ENCODE results near the gene ERBB4. TPM values are rescaled to one million over a fixed set of nuclear protein-coding genes. Genes with fewer than 3 reads are reported as not detected.
"Not testable (repeated sequence)": the region's sequence is repeated elsewhere in the genome, so short reads cannot be mapped to it uniquely, and the experiment has no call there.

The ERBB4 gene
- polyA plus RNA-seq, 1 of the 3 experiments (the other 2 are of a cell fraction), result 0.05 TPM

- no peak for TF ChIP-seq EZH2phosphoT487 (IDR thresholded peaks at IDR 0.05; ENCODE audit: borderline replicate concordance, low read depth)
These were observed 58.2 kb downstream of the ERBB4 start (continued) for GRCh38 chr2:212480447-212480846.

DNA sequence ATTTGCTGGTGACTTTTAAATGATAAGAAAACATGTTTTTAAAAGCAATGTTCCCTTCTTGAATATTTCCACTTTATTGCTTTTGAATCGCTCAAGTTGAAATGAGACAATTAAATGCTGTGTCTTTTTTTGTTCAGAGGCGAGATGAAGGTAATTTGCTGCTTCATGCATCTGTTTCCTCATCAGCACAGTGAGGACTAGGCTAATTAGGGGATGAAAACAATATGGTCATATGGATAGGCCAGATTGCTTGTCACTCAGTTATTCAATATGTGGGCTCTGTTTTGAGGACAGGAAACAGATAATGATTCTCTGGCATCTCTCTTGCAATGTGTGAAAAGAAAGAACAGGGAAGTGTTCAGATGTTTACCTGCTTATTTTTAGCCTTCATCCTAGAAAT, 61.0 kb downstream of the ERBB4 start:
- H3K9ac ChIP-seq, result no peak overlapping the region
- H3K36me3 ChIP-seq (replicated peaks in 1 of 2; ENCODE audit: control insufficient read depth in 1 of 2, insufficient read depth in 2 of 2, low read length in 1 of 2), result no peaks in the 10 kb centered on the region
- H3K27ac ChIP-seq (ENCODE audit: low read depth in 2 of 2, low read length in 1 of 2), result peak overlapping the region in 1 of 2 experiments; percentile 16; a peak in 1 of 4 replicates
- H3K4me2 ChIP-seq, result no peak overlapping the region
- POLR2A ChIA-PET, result no interaction called here
- no peaks in the 10 kb centered on the region for H3K9me2 ChIP-seq
- DNase-seq, result peak; percentile 5
- no peaks in the 10 kb centered on the region for H3K79me2 ChIP-seq (ENCODE audit: insufficient read depth)
- no peak overlapping the region for H3K4me3 ChIP-seq (ENCODE audit: low read depth in 2 of 2, low read length in 1 of 2)
- no peaks in the 10 kb centered on the region for H3F3A ChIP-seq (replicated peaks; ENCODE audit: insufficient read depth)
- CTCF ChIA-PET, result no interaction called here
- H3K9me3 ChIP-seq, result no peaks in the 10 kb centered on the region
- peaks cover 0 to 2% of the 10 kb centered on the region in 2 experiments; a peak in 2 of 4 replicates for H3K4me1 ChIP-seq (ENCODE audit: control insufficient read depth in 1 of 2, insufficient read depth in 2 of 2, low read depth in 1 of 2, low read length in 1 of 2)
- no peak for TF ChIP-seq NRF1 (IDR thresholded peaks at IDR 0.05; ENCODE audit: low read depth, low read length)
- no peak for TF ChIP-seq YY1 (IDR thresholded peaks at IDR 0.05; ENCODE audit: low read depth)
- no peak for TF ChIP-seq GATA2 (CRISPR knock-in tag; IDR thresholded peaks at IDR 0.05)
- 71% methylated on average over 2 of the region's 2 CpGs for WGBS (ENCODE audit: low lambda C conversion rate)
- H3K27me3 ChIP-seq (ENCODE audit: insufficient read depth), result no peaks in the 10 kb centered on the region
- no peak overlapping the region for H2AFZ ChIP-seq (ENCODE audit: low read depth)
- H4K20me1 ChIP-seq (ENCODE audit: insufficient read depth), result no peaks in the 10 kb centered on the region

DNA sequence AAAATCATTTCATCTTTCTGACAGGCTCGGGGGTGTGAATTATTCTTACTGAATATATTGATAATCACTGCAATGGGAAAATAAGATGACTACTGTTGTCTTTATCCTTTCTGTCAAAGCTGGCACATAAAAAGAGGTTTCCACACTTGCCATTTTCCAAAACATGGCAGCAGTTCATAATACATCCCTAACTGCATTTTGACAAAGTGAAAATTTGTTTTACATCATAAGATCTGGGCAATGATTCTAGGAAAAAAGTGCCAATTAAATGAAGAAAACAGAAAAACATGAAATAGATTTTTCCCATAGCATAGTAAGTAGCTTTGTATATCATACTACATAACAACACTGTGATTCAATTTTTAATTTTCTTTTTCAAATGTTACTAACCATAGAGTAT, 65.4 kb downstream of the ERBB4 start:
- Histone ChIP-seq H3K4me3 (ENCODE audit: low read depth in 2 of 2, low read length in 1 of 2) (no peak overlapping the region), H3F3A (replicated peaks; ENCODE audit: insufficient read depth) (no peaks in the 10 kb centered on the region), H3K4me2 (no peak overlapping the region), H4K20me1 (ENCODE audit: insufficient read depth) (no peaks in the 10 kb centered on the region), H3K36me3 (replicated peaks in 1 of 2; ENCODE audit: control insufficient read depth in 1 of 2, insufficient read depth in 2 of 2, low read length in 1 of 2) (no peaks in the 10 kb centered on the region), H3K4me1 (ENCODE audit: control insufficient read depth in 1 of 2, insufficient read depth in 2 of 2, low read depth in 1 of 2, low read length in 1 of 2) (no peaks in the 10 kb centered on the region; a peak in 1 of 4 replicates), H3K9me3 (no peaks in the 10 kb centered on the region), H3K27ac (ENCODE audit: low read depth in 2 of 2, low read length in 1 of 2) (no peak overlapping the region), H3K9me2 (no peaks in the 10 kb centered on the region), H3K9ac (no peak overlapping the region), H3K27me3 (ENCODE audit: insufficient read depth) (no peaks in the 10 kb centered on the region), H2AFZ (ENCODE audit: low read depth) (no peak overlapping the region), H3K79me2 (ENCODE audit: insufficient read depth) (no peaks in the 10 kb centered on the region)
- POLR2A ChIA-PET, result no interaction called here
- CTCF ChIA-PET, result interaction anchor here (1.0 kb wide), 1 partner anchor 170 kb away, joined by 3 read pairs; no protein-coding TSS in a partner anchor
- WGBS (ENCODE audit: low lambda C conversion rate), result 62% methylated on average over 1 of the region's 1 CpG
- TF ChIP-seq GABPA (IDR thresholded peaks at IDR 0.05; ENCODE audit: low read depth), result no peak
- no peak for TF ChIP-seq REST (IDR thresholded peaks at IDR 0.05; ENCODE audit: low read depth, low read length)
- no peak for TF ChIP-seq SMC3 (IDR thresholded peaks at IDR 0.05; ENCODE audit: low read depth, low read length)
- no peak for TF ChIP-seq NFIC (IDR thresholded peaks at IDR 0.05; ENCODE audit: borderline replicate concordance)
- TF ChIP-seq RFX5 (IDR thresholded peaks at IDR 0.05; ENCODE audit: low read length), result no peak
- TF ChIP-seq MEF2A (IDR thresholded peaks at IDR 0.05; ENCODE audit: borderline replicate concordance, low read depth), result no peak
- DNase-seq, result no peak

DNA sequence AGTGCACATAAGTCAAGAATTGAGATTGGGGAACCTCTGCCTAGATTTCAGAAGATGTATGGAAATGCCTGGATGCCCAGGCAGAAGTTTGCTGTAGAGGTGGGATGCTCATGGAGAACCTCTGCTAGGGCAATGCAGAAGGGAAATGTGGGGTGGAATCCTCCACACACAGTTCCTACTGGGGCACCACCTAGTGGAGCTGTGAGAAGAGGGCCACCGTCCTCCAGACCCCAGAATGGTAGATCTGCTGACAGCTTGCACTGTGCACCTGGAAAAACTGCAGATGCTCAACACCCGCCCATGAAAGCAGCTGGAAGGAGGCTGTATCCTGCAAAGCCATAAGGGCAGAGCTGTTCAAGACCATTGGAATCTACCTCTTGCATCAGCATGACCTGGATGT, 71.1 kb downstream of the ERBB4 start:
- H3K9me2 ChIP-seq; DNase-seq; H4K20me1 ChIP-seq (ENCODE audit: insufficient read depth); H3K36me3 ChIP-seq (replicated peaks in 1 of 2; ENCODE audit: control insufficient read depth in 1 of 2, insufficient read depth in 2 of 2, low read length in 1 of 2); H3K4me3 ChIP-seq (ENCODE audit: low read depth in 2 of 2, low read length in 1 of 2); H3K27ac ChIP-seq (ENCODE audit: low read depth in 2 of 2, low read length in 1 of 2); H3K9ac ChIP-seq; H3K79me2 ChIP-seq (ENCODE audit: insufficient read depth); H3K4me1 ChIP-seq (ENCODE audit: control insufficient read depth in 1 of 2, insufficient read depth in 2 of 2, low read depth in 1 of 2, low read length in 1 of 2); H3F3A ChIP-seq (replicated peaks; ENCODE audit: insufficient read depth); H2AFZ ChIP-seq (ENCODE audit: low read depth); H3K9me3 ChIP-seq; POLR2A ChIA-PET; CTCF ChIA-PET; H3K27me3 ChIP-seq (ENCODE audit: insufficient read depth); H3K4me2 ChIP-seq: not testable (repeated sequence)
- 54% methylated on average over 2 of the region's 2 CpGs for WGBS (ENCODE audit: low lambda C conversion rate)

Measured in SK-N-SH (cell line).